Islet precursor cell (in vitro differentiated cells): ENCODE results near the gene SPTBN2.

Experiments used
- DNase-seq: peaks from one replicate; pipeline ENCODE4 v3.0.0-alpha.2; 2018

Gene SPTBN2

DNA sequence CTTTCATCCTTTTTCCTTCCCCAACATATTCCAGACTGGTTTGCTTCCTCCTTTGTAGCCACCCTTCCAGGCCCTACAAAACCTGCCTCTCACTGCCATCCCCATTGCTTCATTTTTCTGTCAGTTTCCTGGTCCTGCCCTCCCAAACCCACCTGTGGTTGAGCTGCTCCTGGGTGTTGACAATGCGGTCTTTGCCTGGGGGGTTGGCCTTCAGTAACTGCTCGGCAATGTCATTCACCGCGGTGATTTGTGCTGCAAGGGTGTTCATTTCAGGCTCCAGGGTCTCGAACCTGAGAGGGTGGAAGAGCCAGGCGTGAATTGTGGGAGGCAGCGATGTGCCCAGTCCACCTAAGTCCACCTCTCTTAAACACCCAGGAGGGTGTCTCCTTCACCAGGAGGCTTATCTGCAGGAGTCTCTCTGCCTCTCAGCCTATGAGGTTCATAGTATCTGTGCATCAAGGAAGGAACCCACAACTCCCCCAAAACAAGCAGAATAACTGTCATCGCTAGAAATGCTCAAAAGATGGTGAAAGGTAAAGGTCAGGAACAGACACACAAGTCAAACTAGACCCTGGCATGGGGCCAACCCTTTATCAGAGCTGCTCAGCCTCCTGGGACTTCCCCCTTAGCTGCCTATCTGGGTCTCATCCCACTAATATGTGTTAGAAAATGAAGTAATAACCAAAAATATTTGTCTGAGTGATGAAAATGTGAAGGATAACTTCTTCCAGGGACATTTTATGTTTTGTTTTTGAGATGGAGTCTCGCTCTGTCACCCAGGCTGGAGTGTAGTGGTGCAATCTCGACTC lies 27.4 kb downstream of the SPTBN2 start:
- DNase-seq = no peak

- DNase-seq = no peak
Observed at GRCh38 chr11:66700742-66701141, 28.3 kb downstream of the SPTBN2 start.

GRCh38 chr11:66700337-66700736 lies 28.7 kb downstream of the SPTBN2 start:
- DNase-seq = no peak

DNA sequence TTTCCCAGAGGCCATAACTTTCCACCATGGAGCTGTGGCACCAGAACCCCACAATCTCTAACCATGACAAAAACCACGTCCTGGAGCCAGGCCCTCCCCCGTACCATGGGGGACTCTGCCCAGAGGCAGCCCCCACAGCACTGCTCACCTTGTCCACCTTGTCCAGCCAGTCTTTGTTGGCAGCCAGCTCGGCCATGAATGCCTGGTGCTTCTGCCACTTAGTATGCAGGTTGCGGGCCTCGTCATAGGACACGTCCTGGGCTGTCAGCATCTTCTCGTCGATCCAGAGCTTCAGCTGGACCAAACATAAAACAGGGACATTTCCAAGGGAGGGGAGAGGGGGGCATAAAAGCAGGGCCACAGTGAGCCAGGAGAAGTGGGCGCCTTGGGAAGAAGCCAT lies 30.5 kb downstream of the SPTBN2 start:
- no peak for DNase-seq

- no peak for DNase-seq
Observed at GRCh38 chr11:66697988-66698387, 31.0 kb downstream of the SPTBN2 start.

- DNase-seq = no peak
Observed at GRCh38 chr11:66696146-66696545, 32.9 kb downstream of the SPTBN2 start.

GRCh38 chr11:66694732-66695207 lies 34.2 kb downstream of the SPTBN2 start:
- DNase-seq = peak; percentile 99

- DNase-seq = no peak
Observed at GRCh38 chr11:66694056-66694410, 35.0 kb downstream of the SPTBN2 start.

- DNase-seq = no peak
Observed at GRCh38 chr11:66693356-66694055, 35.5 kb downstream of the SPTBN2 start.

GRCh38 chr11:66692871-66693331 lies 36.1 kb downstream of the SPTBN2 start:
- no peak for DNase-seq

- DNase-seq = no peak
Observed at GRCh38 chr11:66692446-66692845, 36.6 kb downstream of the SPTBN2 start.

DNA sequence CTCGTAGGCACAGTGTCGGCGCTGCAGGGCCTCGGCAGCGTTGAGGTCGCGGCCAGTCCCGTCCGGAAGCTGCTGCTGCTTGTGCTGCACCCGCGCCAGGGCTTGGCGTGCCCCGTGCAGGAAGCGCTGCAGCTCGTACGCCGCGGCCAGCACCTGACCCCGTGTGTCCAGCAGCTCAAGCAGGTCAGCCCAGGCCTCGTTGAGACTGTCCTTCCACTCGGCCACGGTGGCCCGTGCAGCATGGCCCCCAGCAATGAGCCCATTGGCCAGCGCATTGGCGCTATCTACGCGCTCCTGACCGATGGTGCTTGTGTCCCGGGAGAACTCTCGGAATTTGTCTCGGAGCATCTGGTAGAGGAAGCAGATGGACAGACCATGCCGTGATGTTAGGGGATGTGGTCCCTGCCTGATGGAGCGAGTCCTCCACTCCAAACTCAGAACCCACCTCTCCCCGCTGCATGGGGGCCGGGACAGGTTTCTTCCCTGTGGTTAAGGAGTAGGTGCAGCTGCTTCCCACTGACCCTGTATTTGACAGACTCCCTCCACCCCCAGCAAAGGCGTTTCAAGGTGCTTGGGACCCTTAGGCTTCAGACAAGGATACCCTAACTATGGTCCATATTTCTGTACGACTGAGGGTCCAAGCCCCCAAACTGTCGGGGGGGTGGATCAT lies 37.6 kb downstream of the SPTBN2 start:
- no peak for DNase-seq

DNA sequence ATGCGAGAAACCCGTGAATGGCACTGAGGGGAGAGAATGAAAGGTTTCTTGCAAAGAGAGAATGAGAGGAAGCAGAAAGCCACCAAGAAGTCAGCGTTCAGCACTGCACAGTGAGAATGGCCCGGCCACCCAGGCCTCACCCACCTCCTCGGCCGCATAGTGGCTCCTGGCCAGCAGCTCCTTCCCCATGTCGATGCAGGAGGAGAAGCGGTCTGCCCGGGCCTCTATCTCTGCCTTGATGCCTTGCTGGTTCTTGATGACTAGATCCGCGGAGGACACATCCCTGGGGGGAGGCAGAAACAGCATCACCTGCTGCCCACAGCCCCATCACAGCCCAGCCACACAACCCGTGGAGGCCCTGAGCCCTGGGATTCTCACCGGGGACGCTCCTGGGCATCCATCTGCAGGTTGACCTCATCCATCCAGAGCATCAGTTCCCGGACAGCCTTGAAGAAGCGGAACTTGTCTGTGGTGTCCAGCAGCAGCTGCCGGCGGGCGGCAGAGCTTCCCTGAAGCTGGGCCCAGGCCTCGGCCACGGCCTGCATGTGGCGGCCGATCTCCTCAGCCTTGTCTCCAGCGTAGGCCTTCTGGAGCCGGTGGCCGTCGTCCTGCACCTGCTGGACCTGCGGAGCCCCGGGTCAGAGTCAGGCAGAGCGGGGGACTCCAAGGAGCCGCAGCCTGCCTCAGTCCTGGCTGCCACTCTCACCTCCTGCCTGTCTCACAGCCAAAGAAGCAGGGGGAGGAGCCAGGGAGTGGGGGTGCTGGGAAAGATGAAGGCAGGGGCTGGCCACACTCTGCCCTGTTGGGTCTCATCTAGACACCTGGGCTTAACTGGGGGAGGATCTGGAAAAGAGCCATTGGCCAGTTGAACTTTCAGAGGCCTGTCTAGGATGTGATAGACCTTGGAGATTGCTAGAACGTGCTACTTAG lies 39.1 kb downstream of the SPTBN2 start:
- no peak for DNase-seq

DNA sequence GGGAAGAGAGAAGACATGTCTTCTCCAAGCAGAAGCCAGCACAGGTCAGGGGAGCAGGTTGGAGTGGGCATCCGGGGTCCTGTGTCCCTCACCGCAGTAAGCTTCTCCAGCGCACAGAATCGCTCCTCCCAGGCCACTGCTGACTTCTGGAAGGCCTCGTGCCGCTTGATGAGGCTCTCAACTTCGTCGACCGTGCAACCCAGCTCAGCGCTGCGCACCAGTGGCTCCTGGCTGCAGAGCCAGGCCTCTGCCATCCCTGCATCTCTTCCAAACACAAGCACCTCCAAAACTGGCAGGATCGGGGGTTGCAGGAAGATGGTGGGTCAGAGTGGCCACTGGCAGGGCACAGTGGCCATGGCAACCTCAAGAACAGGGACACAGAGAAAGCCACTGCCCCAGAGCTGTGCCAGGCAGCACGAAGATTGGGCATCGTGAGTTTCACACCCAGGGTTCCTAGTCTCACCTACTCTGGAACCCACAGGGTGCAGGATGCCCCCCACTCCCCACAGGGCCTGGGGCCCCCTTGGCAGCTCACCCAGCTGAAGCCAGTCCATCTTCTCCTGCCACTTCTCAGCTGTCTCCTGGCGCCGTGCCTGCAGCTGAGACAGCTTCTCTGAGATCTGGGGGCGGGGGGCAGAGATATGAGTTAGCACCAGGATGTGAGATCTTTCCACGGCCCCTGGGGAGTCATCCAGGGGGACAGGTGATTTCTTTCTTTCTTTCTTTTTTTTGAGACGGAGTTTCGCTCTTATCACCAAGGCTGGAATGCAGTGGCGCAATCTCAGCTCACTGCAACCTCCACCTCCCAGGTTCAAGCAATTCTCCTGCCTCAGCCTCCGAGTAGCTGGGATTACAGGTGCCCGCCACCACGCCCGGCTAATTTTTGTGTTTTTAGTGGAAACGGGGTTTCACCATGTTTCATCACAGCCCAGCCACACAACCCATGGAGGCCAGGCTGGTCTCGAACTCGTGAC lies 40.2 kb downstream of the SPTBN2 start:
- no peak for DNase-seq

GRCh38 chr11:66687831-66688281 lies 41.2 kb downstream of the SPTBN2 start:
- no peak for DNase-seq

- no peak for DNase-seq
Observed at GRCh38 chr11:66686801-66687750, 41.9 kb downstream of the SPTBN2 start.

GRCh38 chr11:66686100-66686785 lies 42.8 kb downstream of the SPTBN2 start:
- peak; percentile 85 for DNase-seq

- DNase-seq = no peak
Observed at GRCh38 chr11:66685276-66686099, 43.5 kb downstream of the SPTBN2 start.
